Stimulated activated CD8-positive, alpha-beta memory T cell treated with anti-CD3 and anti-CD28 coated beads, Interleukin-4, amount 100 ng/mL, for 1 hour (primary cell): ENCODE data around the gene CGREF1.
A peak's percentile ranks its signal among the peaks of the same experiment; 100 is the strongest.

Experiments used
- DNase-seq, 2 donors: peaks; one replicate each; pipeline ENCODE4 v3.0.0-alpha.2; 2020; ENCODE audit warnings: low read depth in 2 of 2, low spot score in 1 of 2

Gene CGREF1

GRCh38 chr2:27074738-27075565, 44.0 kb downstream of the CGREF1 start:
- DNase-seq, result no peak

GRCh38 chr2:27073782-27074181, 45.1 kb downstream of the CGREF1 start:
- no peak for DNase-seq

- DNase-seq, result no peak
Observed at GRCh38 chr2:27072920-27073319, 46.0 kb downstream of the CGREF1 start.

GRCh38 chr2:27071990-27072830, 46.7 kb downstream of the CGREF1 start:
- no peak for DNase-seq

- DNase-seq, result peak in 1 of 2 donors; percentile 79
Observed at GRCh38 chr2:27071277-27071989, 47.5 kb downstream of the CGREF1 start, which contains the start of gene OST4. TSS of gene OST4 (minus strand) at chr2:27071654.

GRCh38 chr2:27070653-27071276, 48.2 kb downstream of the CGREF1 start:
- DNase-seq, result no peak

- no peak for DNase-seq
Observed at GRCh38 chr2:27069961-27070618, 48.8 kb downstream of the CGREF1 start.

GRCh38 chr2:27069436-27069835, 49.5 kb downstream of the CGREF1 start:
- DNase-seq, result no peak

GRCh38 chr2:27067385-27067784, 51.5 kb downstream of the CGREF1 start:
- DNase-seq, result no peak

GRCh38 chr2:27065128-27065527, 53.8 kb downstream of the CGREF1 start:
- no peak for DNase-seq

GRCh38 chr2:27060323-27060722, 58.6 kb downstream of the CGREF1 start:
- DNase-seq, result no peak

- DNase-seq, result no peak
Observed at GRCh38 chr2:27059141-27059820, 59.6 kb downstream of the CGREF1 start.

GRCh38 chr2:27058210-27058609, 60.7 kb downstream of the CGREF1 start:
- DNase-seq, result no peak

GRCh38 chr2:27057184-27057583, 61.7 kb downstream of the CGREF1 start:
- no peak for DNase-seq

GRCh38 chr2:27054721-27055120, 64.2 kb downstream of the CGREF1 start:
- no peak for DNase-seq

GRCh38 chr2:27053776-27054175, 65.2 kb downstream of the CGREF1 start:
- DNase-seq, result no peak

GRCh38 chr2:27053321-27053720, 65.6 kb downstream of the CGREF1 start:
- DNase-seq, result no peak

GRCh38 chr2:27051902-27052645, 66.9 kb downstream of the CGREF1 start:
- DNase-seq, result peak in 1 of 2 donors; percentile 19
